ENCODE data around the gene SNRPE. TPM values are rescaled to one million over a fixed set of nuclear protein-coding genes. Genes with fewer than 3 reads are reported as not detected.

SNRPE gene
- total and polyA plus RNA-seq, 2 experiments from 2014 or later, result 99.3 to 904 TPM

DNA sequence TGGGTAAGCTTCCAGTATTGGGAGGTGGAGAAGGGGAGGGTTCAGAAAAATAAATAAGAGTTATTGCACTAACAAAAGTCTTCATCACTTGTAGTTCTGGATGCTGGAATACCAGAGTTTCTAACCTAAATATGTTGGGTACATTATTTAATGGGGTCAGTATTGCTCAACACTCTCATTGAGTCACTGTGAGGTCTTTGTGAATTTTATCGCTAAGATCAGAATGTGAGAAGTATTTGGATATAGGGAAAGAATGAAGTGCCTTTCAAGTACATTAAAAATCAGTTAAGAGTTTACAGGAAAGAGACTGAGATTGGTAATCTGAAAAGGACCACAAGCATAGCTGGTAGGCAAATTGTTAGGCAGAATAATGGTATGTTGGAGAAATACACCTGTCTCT is 8.8 kb downstream of the SNRPE start (continued):
- no peak for TF ChIP-seq POLR2AphosphoS5 (IDR thresholded peaks at IDR 0.05; ENCODE audit: low read depth)

DNA sequence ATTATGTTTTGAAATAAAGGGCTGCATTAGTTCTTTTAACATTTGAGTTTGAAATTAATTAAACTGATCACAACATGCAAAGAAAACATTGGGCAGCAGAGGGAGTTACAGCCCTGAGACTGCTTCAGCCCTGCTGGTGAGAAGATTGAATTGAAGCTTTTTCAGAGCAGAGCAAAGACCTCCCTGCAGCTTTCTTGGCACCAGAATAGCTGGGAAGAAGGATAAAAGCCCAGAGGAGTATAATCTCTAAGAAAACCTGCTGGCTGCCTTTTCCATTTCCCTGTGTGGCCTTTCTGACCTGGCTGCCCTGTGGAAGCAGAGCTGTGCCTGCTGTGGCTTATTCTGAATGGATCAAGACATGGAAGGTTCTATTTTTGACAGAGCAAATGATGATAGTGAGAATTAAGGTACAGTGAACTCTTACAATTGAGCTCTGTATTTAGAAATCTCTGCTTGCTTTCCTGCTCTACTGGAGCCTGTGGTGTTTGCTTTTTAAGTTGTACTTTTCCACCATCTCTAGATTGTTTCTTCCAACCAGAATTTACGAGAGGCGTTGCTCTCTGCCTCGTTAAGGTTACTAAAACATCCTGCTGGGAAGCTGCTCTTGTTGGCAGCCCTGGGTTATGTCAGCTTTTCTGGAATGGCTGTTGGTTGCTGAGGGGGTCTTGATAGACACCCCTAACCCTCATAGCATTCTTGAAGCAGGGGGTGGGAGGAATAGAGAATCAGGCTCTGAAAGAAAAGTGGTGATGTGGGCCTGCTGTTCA is 9.9 kb downstream of the SNRPE start:
- Histone ChIP-seq H3K4me1 (ENCODE audit: insufficient read depth) (0 out of 2 replicates have a peak, but pooled peaks cover 2% of the 10 kb centered on the region), H3K4me2 (no peak overlapping the region), H3K27ac (ENCODE audit: low read depth) (peak overlapping the region; percentile 15; the same call in 1 of the 2 replicates), H3K79me2 (replicated peaks; ENCODE audit: insufficient read depth) (no peaks in the 10 kb centered on the region; the same call in 1 of the 2 replicates), H4K20me1 (replicated peaks; ENCODE audit: insufficient read depth) (no peaks in the 10 kb centered on the region; the same call in 1 of the 2 replicates), H3K9me2 (ENCODE audit: insufficient read depth) (no peaks in the 10 kb centered on the region), H2AFZ (no peak overlapping the region), H3K36me3 (ENCODE audit: insufficient read depth) (peaks cover 30% of the 10 kb centered on the region), H3K27me3 (ENCODE audit: insufficient read depth) (no peaks in the 10 kb centered on the region), H3F3A (replicated peaks; ENCODE audit: low read depth) (peaks cover 3% of the 10 kb centered on the region; the same call in 1 of the 2 replicates), H3K4me3 (no peak overlapping the region)
- no peak overlapping the region for H3K27ac Mint-ChIP-seq
- H3K9me3 Mint-ChIP-seq, result no peaks in the 10 kb centered on the region; the same call in 2 of the 3 replicates
- H3K4me3 Mint-ChIP-seq, result no peak overlapping the region
- ATAC-seq, result peak; percentile 91
- peaks cover 71% of the 10 kb centered on the region for H3K36me3 Mint-ChIP-seq (ENCODE audit: low read depth)
- H3K27me3 Mint-ChIP-seq (ENCODE audit: insufficient read depth, low read depth, poor library complexity), result no peaks in the 10 kb centered on the region
- peak; percentile 85 for DNase-seq (ENCODE audit: low spot score)
- H3K4me1 Mint-ChIP-seq, result peaks cover 8% of the 10 kb centered on the region; the same call in 2 of the 3 replicates
- TF ChIP-seq ZNF331 (CRISPR knock-in tag; IDR thresholded peaks at IDR 0.05; ENCODE audit: low read depth), result no peak
- TF ChIP-seq, protein P1, sequence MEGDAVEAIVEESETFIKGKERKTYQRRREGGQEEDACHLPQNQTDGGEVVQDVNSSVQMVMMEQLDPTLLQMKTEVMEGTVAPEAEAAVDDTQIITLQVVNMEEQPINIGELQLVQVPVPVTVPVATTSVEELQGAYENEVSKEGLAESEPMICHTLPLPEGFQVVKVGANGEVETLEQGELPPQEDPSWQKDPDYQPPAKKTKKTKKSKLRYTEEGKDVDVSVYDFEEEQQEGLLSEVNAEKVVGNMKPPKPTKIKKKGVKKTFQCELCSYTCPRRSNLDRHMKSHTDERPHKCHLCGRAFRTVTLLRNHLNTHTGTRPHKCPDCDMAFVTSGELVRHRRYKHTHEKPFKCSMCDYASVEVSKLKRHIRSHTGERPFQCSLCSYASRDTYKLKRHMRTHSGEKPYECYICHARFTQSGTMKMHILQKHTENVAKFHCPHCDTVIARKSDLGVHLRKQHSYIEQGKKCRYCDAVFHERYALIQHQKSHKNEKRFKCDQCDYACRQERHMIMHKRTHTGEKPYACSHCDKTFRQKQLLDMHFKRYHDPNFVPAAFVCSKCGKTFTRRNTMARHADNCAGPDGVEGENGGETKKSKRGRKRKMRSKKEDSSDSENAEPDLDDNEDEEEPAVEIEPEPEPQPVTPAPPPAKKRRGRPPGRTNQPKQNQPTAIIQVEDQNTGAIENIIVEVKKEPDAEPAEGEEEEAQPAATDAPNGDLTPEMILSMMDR (conservative IDR thresholded peaks at IDR 0.05; ENCODE audit: low read depth in 2 of 2), result peak; percentile 84 to 96

DNA sequence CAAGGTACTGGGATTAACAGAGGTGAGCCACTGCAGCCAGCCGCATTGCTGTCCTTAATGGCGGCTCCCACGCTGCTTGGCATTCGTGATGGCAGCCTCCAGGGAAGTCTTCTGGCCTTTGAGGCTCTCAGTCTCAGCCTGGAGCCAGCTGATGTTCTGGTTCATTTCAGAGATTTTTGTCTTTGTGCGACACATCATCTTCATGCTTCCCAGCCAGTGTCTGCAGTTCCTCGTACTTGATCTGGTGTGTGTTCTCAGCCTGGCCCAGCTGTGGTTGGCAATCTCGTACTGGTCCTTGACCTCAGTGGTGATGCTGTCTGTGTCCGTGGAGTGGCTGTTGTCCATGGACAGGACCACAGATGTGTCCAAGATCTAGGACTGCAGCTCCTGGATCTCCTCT is 11.7 kb downstream of the SNRPE start:
- H4K20me1 ChIP-seq (replicated peaks; ENCODE audit: insufficient read depth), result no peaks in the 10 kb centered on the region; the same call in 1 of the 2 replicates
- no peak overlapping the region for H2AFZ ChIP-seq
- no peak overlapping the region for H3K4me2 ChIP-seq
- peaks cover 19% of the 10 kb centered on the region for H3K36me3 ChIP-seq (ENCODE audit: insufficient read depth)
- H3K36me3 Mint-ChIP-seq (ENCODE audit: low read depth), result peaks cover 65% of the 10 kb centered on the region
- no peak overlapping the region for H3K27ac Mint-ChIP-seq
- no peak overlapping the region for H3K27ac ChIP-seq (ENCODE audit: low read depth)
- no peak for DNase-seq (ENCODE audit: low spot score)
- H3K9me2 ChIP-seq (ENCODE audit: insufficient read depth), result no peaks in the 10 kb centered on the region
- peaks cover 3% of the 10 kb centered on the region; the same call in 1 of the 2 replicates for H3F3A ChIP-seq (replicated peaks; ENCODE audit: low read depth)
- H3K27me3 ChIP-seq (ENCODE audit: insufficient read depth), result no peaks in the 10 kb centered on the region
- H3K4me1 ChIP-seq (ENCODE audit: insufficient read depth), result 0 out of 2 replicates have a peak, but pooled peaks cover 2% of the 10 kb centered on the region
- H3K4me1 Mint-ChIP-seq, result peaks cover 8% of the 10 kb centered on the region; the same call in 2 of the 3 replicates
- no peak for ATAC-seq
- H3K27me3 Mint-ChIP-seq (ENCODE audit: insufficient read depth, low read depth, poor library complexity), result no peaks in the 10 kb centered on the region
- H3K9me3 Mint-ChIP-seq, result no peaks in the 10 kb centered on the region; the same call in 2 of the 3 replicates
- H3K79me2 ChIP-seq (replicated peaks; ENCODE audit: insufficient read depth), result peaks cover 5% of the 10 kb centered on the region; the same call in 1 of the 2 replicates
- no peak overlapping the region; the same call in 2 of the 3 replicates for H3K4me3 Mint-ChIP-seq
- H3K4me3 ChIP-seq, result no peak overlapping the region
- TF ChIP-seq ZNF114 (CRISPR knock-in tag; IDR thresholded peaks at IDR 0.05) (no peak), EZH2phosphoT487 (IDR thresholded peaks at IDR 0.05; ENCODE audit: unreplicated experiment) (no peak), POLR2AphosphoS5 (IDR thresholded peaks at IDR 0.05; ENCODE audit: low read depth) (no peak), STAT1 (IDR thresholded peaks at IDR 0.05; ENCODE audit: unreplicated experiment) (no peak), CREB1 (CRISPR knock-in tag; IDR thresholded peaks at IDR 0.05; ENCODE audit: low read depth) (no peak), EZH2 (IDR thresholded peaks at IDR 0.05; ENCODE audit: low read depth, unreplicated experiment) (no peak), NANOG (IDR thresholded peaks at IDR 0.05; ENCODE audit: borderline replicate concordance) (no peak), ZNF331 (CRISPR knock-in tag; IDR thresholded peaks at IDR 0.05; ENCODE audit: low read depth) (no peak)
- TF ChIP-seq, protein P1 (conservative IDR thresholded peaks at IDR 0.05; ENCODE audit: low read depth in 2 of 2), result no peak
- TF ChIP-seq, protein P2, sequence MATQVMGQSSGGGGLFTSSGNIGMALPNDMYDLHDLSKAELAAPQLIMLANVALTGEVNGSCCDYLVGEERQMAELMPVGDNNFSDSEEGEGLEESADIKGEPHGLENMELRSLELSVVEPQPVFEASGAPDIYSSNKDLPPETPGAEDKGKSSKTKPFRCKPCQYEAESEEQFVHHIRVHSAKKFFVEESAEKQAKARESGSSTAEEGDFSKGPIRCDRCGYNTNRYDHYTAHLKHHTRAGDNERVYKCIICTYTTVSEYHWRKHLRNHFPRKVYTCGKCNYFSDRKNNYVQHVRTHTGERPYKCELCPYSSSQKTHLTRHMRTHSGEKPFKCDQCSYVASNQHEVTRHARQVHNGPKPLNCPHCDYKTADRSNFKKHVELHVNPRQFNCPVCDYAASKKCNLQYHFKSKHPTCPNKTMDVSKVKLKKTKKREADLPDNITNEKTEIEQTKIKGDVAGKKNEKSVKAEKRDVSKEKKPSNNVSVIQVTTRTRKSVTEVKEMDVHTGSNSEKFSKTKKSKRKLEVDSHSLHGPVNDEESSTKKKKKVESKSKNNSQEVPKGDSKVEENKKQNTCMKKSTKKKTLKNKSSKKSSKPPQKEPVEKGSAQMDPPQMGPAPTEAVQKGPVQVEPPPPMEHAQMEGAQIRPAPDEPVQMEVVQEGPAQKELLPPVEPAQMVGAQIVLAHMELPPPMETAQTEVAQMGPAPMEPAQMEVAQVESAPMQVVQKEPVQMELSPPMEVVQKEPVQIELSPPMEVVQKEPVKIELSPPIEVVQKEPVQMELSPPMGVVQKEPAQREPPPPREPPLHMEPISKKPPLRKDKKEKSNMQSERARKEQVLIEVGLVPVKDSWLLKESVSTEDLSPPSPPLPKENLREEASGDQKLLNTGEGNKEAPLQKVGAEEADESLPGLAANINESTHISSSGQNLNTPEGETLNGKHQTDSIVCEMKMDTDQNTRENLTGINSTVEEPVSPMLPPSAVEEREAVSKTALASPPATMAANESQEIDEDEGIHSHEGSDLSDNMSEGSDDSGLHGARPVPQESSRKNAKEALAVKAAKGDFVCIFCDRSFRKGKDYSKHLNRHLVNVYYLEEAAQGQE (IDR thresholded peaks at IDR 0.05; ENCODE audit: unreplicated experiment), result no peak
- TF ChIP-seq, protein P3, sequence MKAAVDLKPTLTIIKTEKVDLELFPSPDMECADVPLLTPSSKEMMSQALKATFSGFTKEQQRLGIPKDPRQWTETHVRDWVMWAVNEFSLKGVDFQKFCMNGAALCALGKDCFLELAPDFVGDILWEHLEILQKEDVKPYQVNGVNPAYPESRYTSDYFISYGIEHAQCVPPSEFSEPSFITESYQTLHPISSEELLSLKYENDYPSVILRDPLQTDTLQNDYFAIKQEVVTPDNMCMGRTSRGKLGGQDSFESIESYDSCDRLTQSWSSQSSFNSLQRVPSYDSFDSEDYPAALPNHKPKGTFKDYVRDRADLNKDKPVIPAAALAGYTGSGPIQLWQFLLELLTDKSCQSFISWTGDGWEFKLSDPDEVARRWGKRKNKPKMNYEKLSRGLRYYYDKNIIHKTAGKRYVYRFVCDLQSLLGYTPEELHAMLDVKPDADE (IDR thresholded peaks at IDR 0.05), result no peak
